Gastroesophageal sphincter (tissue), 3 donors: ENCODE measurements around the gene EIPR1.

Experiments
- POLR2A ChIP-seq, 2 donors: fragments of 450-650 bp; IDR thresholded peaks; one replicate each; pipeline ENCODE4 v1.6.1; 2017; ENCODE audit warnings: antibody characterized with exemption in 2 of 2, mild to moderate bottlenecking in 2 of 2, moderate library complexity in 1 of 2
- TF ChIP-seq, protein P1 (sequence below), 4 experiments: fragments of 200-600 bp in 2 of 4; fragments of 450-650 bp in 2 of 4; sonication (generic) in 1 of 4; IDR thresholded peaks; one replicate each; pipeline ENCODE4 v1.5.1; 2017 to 2019; ENCODE audit warnings: antibody characterized with exemption in 4 of 4, mild to moderate bottlenecking in 2 of 4, moderate library complexity in 2 of 4

DNA sequence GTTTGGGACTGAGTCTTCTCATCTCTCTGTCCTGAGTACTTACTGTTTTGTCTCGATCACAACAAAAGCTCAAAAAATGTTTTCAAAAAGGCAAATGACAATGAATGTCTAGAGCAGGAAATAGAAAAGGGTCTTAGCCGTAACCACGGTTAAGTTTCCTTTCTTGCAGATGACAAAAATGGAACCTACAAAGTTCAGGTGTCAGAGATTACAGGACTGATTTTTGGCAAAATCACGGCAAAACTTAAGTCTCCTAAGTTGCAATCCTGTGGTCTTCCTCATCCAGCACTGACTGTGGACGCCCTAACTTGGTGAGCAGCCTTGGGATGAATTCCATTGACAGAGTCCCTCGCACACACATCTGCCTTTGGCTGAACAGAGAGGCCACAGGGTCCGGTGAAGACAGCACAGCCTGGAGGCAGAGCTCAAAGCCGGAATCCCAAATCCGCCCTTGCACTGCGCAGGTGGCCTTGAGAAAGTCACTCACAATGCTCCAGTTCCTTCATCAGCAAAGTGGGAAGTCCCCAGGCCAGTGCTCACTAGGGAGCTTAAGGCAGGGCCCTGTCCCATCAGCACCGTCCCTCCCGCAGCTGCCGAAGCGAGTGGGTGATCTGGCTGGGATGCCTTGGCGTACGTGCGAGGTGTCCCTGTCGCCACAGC is 55.2 kb downstream of the EIPR1 start:
- TF ChIP-seq, protein P1, sequence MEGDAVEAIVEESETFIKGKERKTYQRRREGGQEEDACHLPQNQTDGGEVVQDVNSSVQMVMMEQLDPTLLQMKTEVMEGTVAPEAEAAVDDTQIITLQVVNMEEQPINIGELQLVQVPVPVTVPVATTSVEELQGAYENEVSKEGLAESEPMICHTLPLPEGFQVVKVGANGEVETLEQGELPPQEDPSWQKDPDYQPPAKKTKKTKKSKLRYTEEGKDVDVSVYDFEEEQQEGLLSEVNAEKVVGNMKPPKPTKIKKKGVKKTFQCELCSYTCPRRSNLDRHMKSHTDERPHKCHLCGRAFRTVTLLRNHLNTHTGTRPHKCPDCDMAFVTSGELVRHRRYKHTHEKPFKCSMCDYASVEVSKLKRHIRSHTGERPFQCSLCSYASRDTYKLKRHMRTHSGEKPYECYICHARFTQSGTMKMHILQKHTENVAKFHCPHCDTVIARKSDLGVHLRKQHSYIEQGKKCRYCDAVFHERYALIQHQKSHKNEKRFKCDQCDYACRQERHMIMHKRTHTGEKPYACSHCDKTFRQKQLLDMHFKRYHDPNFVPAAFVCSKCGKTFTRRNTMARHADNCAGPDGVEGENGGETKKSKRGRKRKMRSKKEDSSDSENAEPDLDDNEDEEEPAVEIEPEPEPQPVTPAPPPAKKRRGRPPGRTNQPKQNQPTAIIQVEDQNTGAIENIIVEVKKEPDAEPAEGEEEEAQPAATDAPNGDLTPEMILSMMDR (IDR thresholded peaks at IDR 0.05) = no peak
- no peak for TF ChIP-seq POLR2A (IDR thresholded peaks at IDR 0.05)
